ENCODE results near the gene NFIB. TPM values are rescaled to one million over a fixed set of nuclear protein-coding genes. Genes with fewer than 3 reads are reported as not detected.

NFIB gene
- total RNA-seq, 1 experiment from 2014 or later, result 14.3 TPM

- TF ChIP-seq, protein P1, sequence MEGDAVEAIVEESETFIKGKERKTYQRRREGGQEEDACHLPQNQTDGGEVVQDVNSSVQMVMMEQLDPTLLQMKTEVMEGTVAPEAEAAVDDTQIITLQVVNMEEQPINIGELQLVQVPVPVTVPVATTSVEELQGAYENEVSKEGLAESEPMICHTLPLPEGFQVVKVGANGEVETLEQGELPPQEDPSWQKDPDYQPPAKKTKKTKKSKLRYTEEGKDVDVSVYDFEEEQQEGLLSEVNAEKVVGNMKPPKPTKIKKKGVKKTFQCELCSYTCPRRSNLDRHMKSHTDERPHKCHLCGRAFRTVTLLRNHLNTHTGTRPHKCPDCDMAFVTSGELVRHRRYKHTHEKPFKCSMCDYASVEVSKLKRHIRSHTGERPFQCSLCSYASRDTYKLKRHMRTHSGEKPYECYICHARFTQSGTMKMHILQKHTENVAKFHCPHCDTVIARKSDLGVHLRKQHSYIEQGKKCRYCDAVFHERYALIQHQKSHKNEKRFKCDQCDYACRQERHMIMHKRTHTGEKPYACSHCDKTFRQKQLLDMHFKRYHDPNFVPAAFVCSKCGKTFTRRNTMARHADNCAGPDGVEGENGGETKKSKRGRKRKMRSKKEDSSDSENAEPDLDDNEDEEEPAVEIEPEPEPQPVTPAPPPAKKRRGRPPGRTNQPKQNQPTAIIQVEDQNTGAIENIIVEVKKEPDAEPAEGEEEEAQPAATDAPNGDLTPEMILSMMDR (conservative IDR thresholded peaks at IDR 0.05), result no peak
- Histone ChIP-seq H2BK120ac (ENCODE audit: low read depth, low read length, poor library complexity, severe bottlenecking) (no peak overlapping the region), H3K23me2 (ENCODE audit: insufficient read length, low read depth, low read length, poor library complexity, severe bottlenecking) (no peaks in the 10 kb centered on the region), H2BK15ac (ENCODE audit: low read depth, low read length) (no peak overlapping the region), H3T11ph (ENCODE audit: low read length) (no peak overlapping the region), H3K4ac (ENCODE audit: low read depth, low read length) (no peak overlapping the region), H3K79me1 (ENCODE audit: insufficient read depth, low read depth, low read length, poor library complexity, severe bottlenecking) (no peaks in the 10 kb centered on the region), H2BK12ac (ENCODE audit: insufficient read length, low read depth, low read length) (no peak overlapping the region), H4K5ac (ENCODE audit: insufficient read length, low read depth, low read length) (no peak overlapping the region), H3K79me2 (ENCODE audit: insufficient read depth, low read length) (no peaks in the 10 kb centered on the region), H4K8ac (replicated peaks; ENCODE audit: insufficient read length, low read depth, low read length) (no peak overlapping the region), H3K23ac (ENCODE audit: insufficient read length, low read depth, low read length) (no peak overlapping the region), H4K91ac (ENCODE audit: insufficient read length, low read depth, low read length) (no peak overlapping the region), H2AK5ac (ENCODE audit: insufficient read length, low read length) (no peak overlapping the region), H3K9ac (ENCODE audit: extremely low read depth, insufficient read length, low read length) (no peak overlapping the region), H3K4me1 (ENCODE audit: insufficient read depth, low read length) (no peaks in the 10 kb centered on the region; the same call in 1 of the 2 replicates), H3K27me3 (ENCODE audit: insufficient read depth, low read length) (no peaks in the 10 kb centered on the region), H2BK5ac (ENCODE audit: insufficient read length, low read length) (no peak overlapping the region), H3K18ac (ENCODE audit: insufficient read length, low read depth, low read length) (no peak overlapping the region), H2BK20ac (ENCODE audit: low read depth, low read length, poor library complexity, severe bottlenecking) (no peak overlapping the region), H3K9me3 (ENCODE audit: control insufficient read depth, low read depth, low read length) (no peaks in the 10 kb centered on the region), H3K27ac (ENCODE audit: insufficient read length, low read depth, low read length) (no peak overlapping the region), H3K56ac (ENCODE audit: insufficient read length, low read depth, low read length) (no peak overlapping the region), H2AFZ (ENCODE audit: low read length) (no peak overlapping the region), H4K20me1 (ENCODE audit: control insufficient read depth, insufficient read depth, insufficient read length) (no peaks in the 10 kb centered on the region), H3K4me2 (ENCODE audit: insufficient read depth, insufficient read length, low read length) (no peak overlapping the region), H3K14ac (ENCODE audit: insufficient read depth, low read length) (no peak overlapping the region)
- no peaks in the 10 kb centered on the region for H3K9me3 Mint-ChIP-seq
- H3K27ac Mint-ChIP-seq, result no peak overlapping the region
- no peak overlapping the region; a peak in 1 of 5 replicates for H3K4me3 Mint-ChIP-seq
- H3K4me1 Mint-ChIP-seq, result peaks cover 38% of the 10 kb centered on the region in 2 experiments
- DNase-seq, result no peak
- H3K27me3 Mint-ChIP-seq (ENCODE audit: low read depth), result no peaks in the 10 kb centered on the region
- H3K36me3 Mint-ChIP-seq (ENCODE audit: insufficient read depth in 1 of 3, low read depth in 3 of 3), result no peaks in the 10 kb centered on the region
Observed at GRCh38 chr9:14095277-14095676, 218.7 kb downstream of the NFIB start.

Data from H9 (cell line).